Motor neuron (in vitro differentiated cells): ENCODE data around the gene RNF38. TPM values are rescaled to one million over a fixed set of nuclear protein-coding genes. Genes with fewer than 3 reads are reported as not detected.
"Not testable (repeated sequence)": the region's sequence is repeated elsewhere in the genome, so short reads cannot be mapped to it uniquely, and the experiment has no call there.

ENCODE experiments used
- ATAC-seq, 8 experiments: fragments of 200-7000 bp; cut with Tn5 transposase; replicated peaks in 6 of 8; 2 replicates each; pipeline ENCODE4 v1.8.0; 2021; ENCODE audit warnings: mild to moderate bottlenecking in 8 of 8, moderate library complexity in 8 of 8
- H3K27ac ChIP-seq, 2 donors: fragments of 250-450 bp; sonication (Bioruptor Pico); 2 replicates each; pipeline ENCODE4 v1.9.0; 2021; ENCODE audit warnings: antibody characterized with exemption in 2 of 2, mild to moderate bottlenecking in 2 of 2, moderate library complexity in 1 of 2
- H3K4me1 ChIP-seq, 2 donors: fragments of 250-450 bp; sonication (Bioruptor Pico); replicated peaks in 1 of 2; 2 replicates each; pipeline ENCODE4 v1.6.1; 2021; ENCODE audit warnings: antibody characterized with exemption in 2 of 2, mild to moderate bottlenecking in 2 of 2, moderate library complexity in 1 of 2
- H3K4me3 ChIP-seq, 5 donors: fragments of 250-450 bp; sonication (Bioruptor Pico); 2 replicates each; pipeline ENCODE4 v1.9.0; 2021; ENCODE audit warnings: antibody characterized with exemption in 5 of 5, mild to moderate bottlenecking in 5 of 5, moderate library complexity in 4 of 5
- WGBS, 10 experiments: fragments of 450-650 bp; shearing (Covaris generic); methylation state at CpG; one replicate each; pipeline ENCODE4 v1.0.0; 2022; 5-methylcytosine and 5-hydroxymethylcytosine counted together
- in situ Hi-C, 9 experiments: fragments of 400-800 bp; cut with MboI; loops; one replicate each; pipeline ENCODE4 v1.15.0; 2021; ENCODE audit warnings: low sequenced_read_pairs in 9 of 9, low pct_unique_long_range_greater_than_20kb in 2 of 9; ENCODE audit not compliant: unreplicated experiment in 9 of 9
- total RNA-seq, 8 experiments: library from RNA; unstranded; fragments of 300-600 nt; gene quantifications; 2 replicates each; pipeline versions ENCODE4 v1.2.3 to v1.2.4, GENCODE V29; 2022

RNF38 gene
- total RNA-seq, 8 experiments from 2014 or later, result 5.2 to 37.1 (median 24.0) TPM

DNA sequence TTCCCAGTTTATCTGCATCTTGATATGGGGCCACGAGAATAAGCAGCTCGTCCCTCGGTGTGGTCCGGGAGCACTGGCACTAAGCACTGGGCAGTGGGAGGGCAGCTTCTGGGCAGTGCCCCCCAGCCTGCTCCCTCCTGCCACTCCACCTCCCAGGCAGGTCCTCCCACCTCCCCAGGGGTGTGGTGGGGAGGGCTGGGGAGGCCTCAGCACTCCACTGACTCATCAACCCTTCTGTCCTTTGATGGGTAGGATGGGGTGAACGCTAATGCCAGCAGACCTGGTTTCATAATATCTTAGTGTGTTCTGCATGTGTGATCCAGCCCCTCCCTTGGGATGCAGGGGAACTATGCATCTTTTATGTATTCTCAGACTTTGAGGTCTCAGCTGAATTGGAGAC, 79.6 kb downstream of the RNF38 start:
- peak in 3 of 8 experiments; percentile 72 to 91 (median 90) for ATAC-seq
- WGBS, 10 experiments, result 0 to 92% (median 53%) methylated on average over 1 to 4 of the region's 5 CpGs; no CpG with 5 or more reads in 7 of the 10 experiments
- no peak overlapping the region for H3K4me3 ChIP-seq
- no peak overlapping the region for H3K27ac ChIP-seq
- in situ Hi-C loops, result no loop called here
- H3K4me1 ChIP-seq, result no peaks in the 10 kb centered on the region

DNA sequence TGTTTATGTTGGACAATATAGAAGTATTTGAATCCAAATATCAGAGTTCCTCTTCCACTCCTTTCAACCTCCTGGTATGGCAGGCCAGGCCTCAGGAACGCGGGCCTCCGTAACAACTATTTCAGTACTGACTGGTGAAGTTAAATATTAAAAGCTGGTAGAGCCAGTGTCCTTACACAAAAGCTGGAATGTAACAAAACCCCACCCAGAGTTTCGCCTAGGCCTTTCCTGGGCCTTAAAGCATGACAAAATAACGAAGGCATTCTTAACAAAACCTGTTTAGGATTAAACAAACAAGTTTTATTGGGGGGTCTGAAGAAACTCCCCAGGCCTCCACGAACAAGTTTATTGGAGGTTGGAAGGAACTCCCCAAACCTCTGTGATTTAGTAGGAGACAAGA, 80.3 kb downstream of the RNF38 start:
- H3K4me1 ChIP-seq, result no peaks in the 10 kb centered on the region
- ATAC-seq, result peak in 1 of 8 experiments; percentile 29
- in situ Hi-C loops, result no loop called here
- no peak overlapping the region for H3K27ac ChIP-seq
- WGBS, 10 experiments, result 20 to 75% (median 32%) methylated on average over 1 to 6 of the region's 6 CpGs; no CpG with 5 or more reads in 1 of the 10 experiments
- no peak overlapping the region for H3K4me3 ChIP-seq

DNA sequence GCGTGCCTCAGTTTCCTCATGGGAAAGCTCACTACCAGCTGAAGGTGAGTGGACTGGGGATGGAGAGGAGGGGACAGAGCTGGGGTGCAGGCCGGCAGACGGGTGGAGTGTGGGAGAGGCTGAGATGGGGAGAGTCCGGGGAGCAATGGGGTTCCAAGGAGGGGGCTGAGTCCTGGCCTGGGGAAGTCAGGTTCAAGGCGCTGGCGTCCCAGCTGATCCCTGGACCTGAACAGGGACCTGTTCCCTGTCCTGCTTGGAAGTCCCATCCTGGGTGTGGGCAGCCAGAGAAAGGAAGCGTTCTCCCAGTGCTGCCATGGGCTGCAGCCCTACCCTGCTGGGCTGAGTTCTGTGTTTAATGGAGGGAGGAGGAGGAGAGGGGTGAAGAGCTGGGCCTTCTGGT, 80.9 kb downstream of the RNF38 start:
- WGBS, 10 experiments, result 32 to 100% (median 72%) methylated on average over 1 to 3 of the region's 7 CpGs; no CpG with 5 or more reads in 6 of the 10 experiments
- in situ Hi-C loops, result no loop called here
- no peak overlapping the region for H3K4me3 ChIP-seq
- no peaks in the 10 kb centered on the region for H3K4me1 ChIP-seq
- H3K27ac ChIP-seq, result no peak overlapping the region
- ATAC-seq, result peak in 1 of 8 experiments; percentile 39

DNA sequence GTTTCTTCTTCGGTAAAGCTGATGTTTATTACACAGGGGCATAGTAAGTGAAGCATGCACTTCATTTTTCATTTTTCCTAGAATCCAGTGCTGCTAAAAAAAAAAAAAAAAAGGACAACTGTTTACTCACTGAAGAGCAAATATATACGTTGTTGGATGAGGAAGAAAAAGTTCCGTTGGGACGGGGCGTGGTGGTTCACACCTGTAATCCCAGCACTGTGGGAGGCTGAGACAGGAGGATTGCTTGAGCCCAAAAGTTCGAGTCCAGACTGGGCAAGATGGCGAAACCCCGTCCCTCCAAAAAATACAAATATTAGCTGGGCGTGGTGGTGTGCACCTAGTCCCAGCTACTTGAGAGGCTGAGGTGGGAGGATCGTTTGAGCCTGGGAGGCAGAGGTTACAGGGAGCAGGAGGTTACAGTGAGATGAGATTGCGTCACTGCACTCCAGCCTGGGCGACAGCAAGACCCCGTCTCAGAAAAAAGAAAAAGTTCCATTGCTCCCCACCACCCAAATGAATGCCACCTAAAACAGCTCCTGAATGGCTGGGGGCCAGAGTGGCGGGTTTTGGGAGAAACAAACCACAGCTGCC, 81.8 kb downstream of the RNF38 start:
- H3K27ac ChIP-seq, result no peak overlapping the region
- 60 to 100% (median 93%) methylated on average over 1 to 11 of the region's 14 CpGs; no CpG with 5 or more reads in 2 of the 10 experiments for WGBS, 10 experiments
- no peak for ATAC-seq
- no peaks in the 10 kb centered on the region for H3K4me1 ChIP-seq
- in situ Hi-C loops, result no loop called here
- no peak overlapping the region for H3K4me3 ChIP-seq

DNA sequence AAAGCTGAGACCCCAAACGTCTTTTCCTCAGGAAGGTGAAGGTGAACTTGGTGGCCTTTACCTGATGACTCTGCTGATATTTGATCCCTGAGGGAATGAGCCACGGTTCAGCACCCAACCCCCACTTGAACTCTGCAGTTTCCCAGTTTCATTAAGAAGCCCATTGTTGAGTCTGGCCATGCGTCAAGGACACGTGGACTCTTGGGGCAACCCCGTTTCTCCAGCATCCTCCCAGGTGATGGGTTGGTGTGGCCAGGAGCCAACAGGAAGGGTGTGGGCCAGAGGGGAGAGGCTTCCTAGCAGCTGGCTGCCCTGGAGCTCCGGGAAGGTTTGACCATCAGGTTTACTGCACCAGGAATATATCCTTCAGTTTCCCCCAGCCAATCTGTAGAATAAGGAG, 82.3 kb downstream of the RNF38 start:
- ATAC-seq, result peak in 3 of 8 experiments; percentile 23 to 54 (median 40)
- H3K4me1 ChIP-seq, result no peaks in the 10 kb centered on the region
- H3K27ac ChIP-seq, result no peak overlapping the region
- WGBS, 10 experiments, result 0 to 82% (median 51%) methylated on average over 1 to 4 of the region's 6 CpGs; no CpG with 5 or more reads in 3 of the 10 experiments
- in situ Hi-C loops, result no loop called here
- H3K4me3 ChIP-seq, result no peak overlapping the region

DNA sequence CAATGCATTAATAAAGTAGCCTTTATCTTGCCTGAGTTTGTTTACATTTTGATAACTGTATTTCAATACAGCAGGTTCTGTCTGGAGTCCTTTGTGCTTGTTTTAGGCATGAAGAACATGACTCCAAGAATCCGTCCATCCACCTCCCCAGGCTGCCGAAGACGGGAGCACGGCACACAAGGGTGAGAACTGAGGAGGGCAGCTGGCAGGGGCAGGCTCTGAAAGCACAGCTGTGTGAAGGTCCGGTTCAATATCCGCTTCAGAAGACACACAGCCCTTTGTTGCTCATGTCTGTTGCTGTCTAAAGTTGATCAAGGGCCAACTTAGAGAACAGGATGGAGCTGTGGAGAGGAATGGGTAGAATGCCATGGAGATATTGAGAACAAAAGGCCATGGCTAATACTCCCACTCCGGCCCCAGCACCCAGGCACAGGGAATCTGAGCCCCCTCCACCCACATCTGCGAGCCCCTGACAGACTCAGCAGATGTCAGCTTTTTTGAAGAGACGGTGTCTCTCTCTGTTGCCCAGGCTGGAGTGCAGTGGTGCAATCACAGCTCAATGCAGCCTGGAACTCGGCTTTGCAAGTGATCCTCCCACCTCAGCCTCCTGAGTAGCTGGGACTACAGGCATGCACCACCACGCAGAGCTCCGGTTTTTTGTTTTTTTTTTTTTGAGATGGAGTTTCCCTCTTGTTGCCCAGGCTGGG, 83.3 kb downstream of the RNF38 start:
- Histone ChIP-seq H3K4me3 (no peak overlapping the region), H3K4me1 (no peaks in the 10 kb centered on the region), H3K27ac (no peak overlapping the region)
- WGBS, 10 experiments, result 42 to 90% (median 80%) methylated on average over 1 to 7 of the region's 12 CpGs; no CpG with 5 or more reads in 1 of the 10 experiments
- ATAC-seq, result peak in 1 of 8 experiments; percentile 66
- in situ Hi-C loops, result no loop called here

DNA sequence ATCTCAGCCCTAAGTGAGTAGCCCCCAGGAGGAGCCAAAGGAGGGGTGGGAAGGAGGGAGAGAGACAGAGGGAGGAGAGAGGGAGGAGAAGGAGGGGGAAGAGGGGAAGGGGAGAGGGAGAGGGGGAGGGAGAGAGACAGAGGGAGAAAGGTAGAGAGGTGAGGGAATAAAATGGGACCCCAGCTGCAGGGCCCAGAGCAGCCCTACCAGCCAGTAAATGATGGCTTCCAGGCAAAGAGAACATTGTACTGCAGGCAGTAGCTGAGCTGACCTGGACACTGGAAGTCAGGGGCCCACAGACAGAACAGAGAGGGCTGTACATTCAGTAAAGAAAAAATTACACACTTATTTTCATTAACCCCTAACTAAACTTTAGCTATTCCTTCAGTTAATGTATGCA, 84.0 kb downstream of the RNF38 start:
- Histone ChIP-seq H3K4me1 (no peaks in the 10 kb centered on the region), H3K4me3 (no peak overlapping the region), H3K27ac (no peak overlapping the region)
- ATAC-seq, result no peak
- in situ Hi-C loops, result no loop called here

DNA sequence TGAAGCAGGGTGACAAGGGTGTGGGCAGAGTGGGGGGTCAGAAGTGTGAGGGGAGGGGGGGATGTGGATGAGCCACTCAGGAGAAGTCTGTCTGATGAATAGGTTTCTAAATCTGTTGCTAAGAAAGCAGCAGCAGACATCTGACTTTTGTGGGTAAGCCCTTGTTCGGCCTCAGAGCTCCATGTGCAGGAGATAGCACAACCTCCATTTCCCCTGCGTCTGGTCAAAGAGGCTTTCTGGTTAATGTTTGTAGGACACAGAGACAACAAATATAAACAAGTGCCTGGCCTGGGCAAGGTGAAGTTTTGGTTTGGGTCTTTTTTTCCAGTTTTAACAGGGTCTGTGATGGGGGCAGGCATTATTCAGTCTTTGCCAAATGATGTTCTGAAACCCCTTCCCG, 84.8 kb downstream of the RNF38 start:
- 29 to 80% (median 63%) methylated on average over 1 of the region's 3 CpGs; no CpG with 5 or more reads in 6 of the 10 experiments for WGBS, 10 experiments
- peak in 1 of 8 experiments; percentile 23 for ATAC-seq
- Histone ChIP-seq H3K4me1 (no peaks in the 10 kb centered on the region), H3K27ac (no peak overlapping the region), H3K4me3 (no peak overlapping the region)
- in situ Hi-C loops, result no loop called here

DNA sequence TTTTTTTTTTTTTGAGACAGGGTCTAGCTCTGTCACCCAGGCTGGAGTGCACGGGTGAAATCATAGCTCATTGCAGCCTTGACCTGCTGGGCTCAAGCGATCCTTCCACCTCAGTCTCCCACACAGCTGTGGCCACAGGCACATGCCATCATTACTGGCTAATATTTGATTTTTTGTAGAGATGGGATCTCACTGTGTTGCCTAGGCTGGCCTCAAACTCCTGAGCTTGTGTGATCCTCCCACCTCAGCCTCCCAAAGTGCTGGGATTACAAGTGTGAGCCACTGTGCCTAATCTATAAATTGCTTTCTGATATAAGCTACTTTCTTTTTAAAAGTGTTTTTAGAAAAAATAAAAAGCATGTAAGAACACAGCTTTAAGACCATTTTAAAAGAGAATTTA, 85.3 kb downstream of the RNF38 start:
- Histone ChIP-seq H3K4me3 (no peak overlapping the region), H3K27ac (no peak overlapping the region), H3K4me1 (no peaks in the 10 kb centered on the region)
- 94 to 100% (median 100%) methylated on average over 1 to 2 of the region's 2 CpGs; no CpG with 5 or more reads in 5 of the 10 experiments for WGBS, 10 experiments
- no peak for ATAC-seq
- in situ Hi-C loops, result no loop called here

DNA sequence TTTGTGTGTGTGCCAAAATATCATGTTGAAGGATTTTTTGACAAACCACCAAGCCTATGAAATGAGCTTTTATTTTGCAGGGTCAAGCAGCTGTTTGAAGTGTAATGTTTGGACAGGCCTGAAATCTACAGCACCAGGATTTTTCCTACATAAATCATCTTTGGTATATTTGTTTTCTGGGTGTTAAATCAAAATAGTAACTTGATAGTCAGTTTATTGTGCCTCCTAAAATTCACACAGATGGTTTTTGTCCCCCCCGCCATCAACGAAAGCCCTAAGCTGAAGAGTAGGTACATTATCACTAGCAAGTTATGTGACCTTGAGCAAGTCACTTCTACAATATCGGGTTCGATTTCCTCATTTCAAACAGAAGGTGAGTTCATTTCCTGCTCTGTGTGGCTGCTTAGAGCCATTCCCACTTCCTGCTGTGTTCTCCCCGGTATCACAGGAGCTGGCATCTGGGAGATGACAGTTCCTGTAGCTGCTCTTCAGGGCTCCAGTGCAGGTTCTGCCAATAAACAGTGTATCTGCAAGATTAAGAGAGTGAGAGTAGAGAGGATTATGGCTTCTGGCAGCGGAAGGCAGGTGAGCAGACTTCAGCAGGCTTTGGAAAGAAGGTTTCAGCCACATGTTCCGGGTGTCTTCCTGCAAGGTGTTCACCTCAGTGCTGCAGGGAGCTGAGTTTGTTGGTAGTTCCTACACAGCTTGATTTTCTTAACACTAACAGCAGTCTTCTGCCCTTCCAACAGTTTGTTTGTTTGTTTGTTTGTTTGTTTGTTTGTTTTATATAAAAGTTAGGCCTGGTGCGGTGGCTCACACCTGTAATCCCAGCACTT, 93.4 kb downstream of the RNF38 start:
- in situ Hi-C loops, result no loop called here
- ATAC-seq, result no peak
- Histone ChIP-seq H3K27ac (no peak overlapping the region), H3K4me3 (no peak overlapping the region), H3K4me1 (no peaks in the 10 kb centered on the region)
- WGBS, 10 experiments, result 55 to 100% (median 96%) methylated on average over 1 to 6 of the region's 8 CpGs

DNA sequence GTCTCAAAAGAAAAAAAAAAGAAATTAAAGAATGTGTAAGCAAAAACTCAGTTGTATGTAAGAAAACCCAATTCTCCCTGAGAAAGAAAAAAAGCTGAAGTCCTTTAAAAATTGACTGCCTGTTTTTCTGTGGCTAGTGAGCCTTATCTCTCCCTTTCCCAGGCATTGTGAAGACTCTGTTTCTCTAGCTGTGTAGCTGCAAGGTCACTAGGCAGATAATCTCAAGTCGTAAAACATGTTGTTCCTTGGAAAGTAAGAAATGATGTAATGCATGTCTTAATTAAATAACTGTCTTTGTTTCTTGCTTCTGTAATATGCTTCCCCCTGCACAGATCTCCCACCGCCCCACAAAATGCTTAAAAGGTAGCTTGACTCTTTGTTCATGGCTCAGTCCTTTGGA, 95.7 kb downstream of the RNF38 start:
- H3K4me1 ChIP-seq, in situ Hi-C loops, H3K27ac ChIP-seq, H3K4me3 ChIP-seq, ATAC-seq: not testable (repeated sequence)
- WGBS, 10 experiments, result 33 to 86% (median 69%) methylated on average over 1 to 2 of the region's 2 CpGs; no CpG with 5 or more reads in 1 of the 10 experiments

DNA sequence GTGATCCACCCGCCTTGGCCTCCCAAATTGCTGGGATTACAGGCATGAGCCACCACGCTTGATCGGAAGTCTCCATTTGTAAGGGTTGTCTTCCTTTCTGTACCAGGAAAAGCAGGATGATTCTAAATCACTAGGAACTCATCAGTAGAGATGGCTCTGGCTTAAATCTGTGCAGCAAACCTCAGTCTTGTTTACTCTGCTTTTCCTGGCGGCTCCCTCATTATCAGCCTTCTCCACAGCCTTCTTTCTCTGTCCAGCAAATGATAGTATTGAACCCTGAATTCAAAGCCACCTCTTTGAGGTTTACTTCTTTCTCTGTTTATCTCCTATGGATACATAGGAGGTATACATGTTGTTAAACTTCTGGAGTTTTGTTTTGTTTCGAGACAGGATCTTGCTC, 98.8 kb downstream of the RNF38 start:
- no peak for ATAC-seq
- 60 to 100% (median 88%) methylated on average over 1 to 5 of the region's 5 CpGs; no CpG with 5 or more reads in 2 of the 10 experiments for WGBS, 10 experiments
- H3K4me3 ChIP-seq, result no peak overlapping the region
- H3K27ac ChIP-seq, result no peak overlapping the region
- in situ Hi-C loops, result no loop called here
- H3K4me1 ChIP-seq, result no peaks in the 10 kb centered on the region

DNA sequence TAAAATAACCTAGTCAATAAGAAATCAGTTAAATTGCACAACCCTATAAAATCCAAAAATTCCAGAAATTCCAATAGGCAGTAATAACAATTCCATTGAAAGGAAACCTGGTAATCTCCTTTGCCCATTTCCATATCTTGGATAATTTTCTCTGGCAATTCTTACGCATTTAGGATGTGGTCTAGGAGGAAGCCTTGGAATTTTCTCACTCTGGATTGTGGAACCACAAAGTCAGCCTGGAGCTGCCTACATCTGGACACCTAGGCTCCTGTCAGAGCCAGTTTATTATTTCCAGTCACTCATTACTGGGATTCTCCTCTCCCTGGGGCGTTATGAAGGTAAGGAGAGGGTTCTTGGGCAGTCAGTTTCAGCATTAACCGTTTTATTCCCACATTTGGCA, 101.5 kb downstream of the RNF38 start:
- no peak overlapping the region for H3K27ac ChIP-seq
- in situ Hi-C loops, result loop anchor here in 1 of 9 experiments (25.0 kb wide), 1 partner anchor 111 kb away; the partner anchor contains the start of gene CLTA
- H3K4me1 ChIP-seq, result no peaks in the 10 kb centered on the region
- H3K4me3 ChIP-seq, result no peak overlapping the region
- 27 to 100% (median 70%) methylated on average over 1 to 3 of the region's 3 CpGs; no CpG with 5 or more reads in 2 of the 10 experiments for WGBS, 10 experiments
- ATAC-seq, result peak in 1 of 8 experiments; percentile 79
